A673 (cell line): ENCODE measurements around the gene ANKRD55. TPM values are rescaled to one million over a fixed set of nuclear protein-coding genes. Genes with fewer than 3 reads are reported as not detected.

Experiments used
- BruUV-seq: library from RNA; stranded (reverse); fragments of 400-500 nt; replicated peaks from 2 replicates; lab custom pipeline; 2021; lab: Mats Ljungman, UMichigan
- CTCF ChIA-PET: fragments of 300-600 bp; sonication (Branson Sonifier 250); formaldehyde crosslinking; loops from one replicate; lab custom pipeline; 2022; ENCODE audit warnings: antibody characterized with exemption; lab: Charles Lee
- POLR2A ChIA-PET: fragments of 300-600 bp; sonication (Branson Sonifier 250); formaldehyde crosslinking; loops from one replicate; lab custom pipeline; 2022; ENCODE audit warnings: antibody characterized with exemption; ENCODE audit not compliant: low non-redundant PET; lab: Charles Lee
- DNase-seq: peaks from one replicate; pipeline ENCODE4 v3.0.0-alpha.2; 2015; ENCODE audit warnings: low spot score
- H3K27ac ChIP-seq: fragments of 200-600 bp; sonication (generic); 2 replicates; pipeline ENCODE4 v1.5.1; 2016; ENCODE audit warnings: mixed run types, low read depth, mild to moderate bottlenecking, mixed read lengths, antibody characterized with exemption, low read length; ENCODE audit not compliant: poor library complexity, severe bottlenecking
- H3K27me3 ChIP-seq: fragments of 200-600 bp; sonication (generic); replicated peaks from 2 replicates; pipeline ENCODE4 v1.6.1; 2017; ENCODE audit warnings: mixed run types, low read depth, mild to moderate bottlenecking, mixed read lengths, antibody characterized with exemption, low read length; ENCODE audit not compliant: insufficient read depth, poor library complexity
- H3K36me3 ChIP-seq: fragments of 200-600 bp; sonication (generic); 2 replicates; pipeline ENCODE4 v1.6.1; 2016; ENCODE audit warnings: mixed run types, mild to moderate bottlenecking, mixed read lengths, antibody characterized with exemption, low read length; ENCODE audit not compliant: insufficient read depth, poor library complexity, severe bottlenecking
- H3K4me1 ChIP-seq: fragments of 200-600 bp; sonication (generic); 2 replicates; pipeline ENCODE4 v1.6.1; 2017; ENCODE audit warnings: mixed run types, mild to moderate bottlenecking, mixed read lengths, antibody characterized with exemption, low read length; ENCODE audit not compliant: insufficient read depth, poor library complexity, severe bottlenecking
- H3K4me3 ChIP-seq: fragments of 200-600 bp; sonication (generic); 2 replicates; pipeline ENCODE4 v1.5.1; 2016; ENCODE audit warnings: low read depth, mixed run types, mild to moderate bottlenecking, mixed read lengths, low read length; ENCODE audit not compliant: poor library complexity, severe bottlenecking
- H3K9me3 ChIP-seq: fragments of 200-600 bp; sonication (generic); 2 replicates; pipeline ENCODE4 v1.6.1; 2016; ENCODE audit warnings: mixed run types, low read depth, mild to moderate bottlenecking, mixed read lengths, antibody characterized with exemption, low read length; ENCODE audit not compliant: poor library complexity, severe bottlenecking
- CTCF ChIP-seq: fragments of 300-800, 200-600 bp; sonication (generic); conservative IDR thresholded peaks from 2 replicates; pipeline ENCODE4 v1.5.1; 2017; ENCODE audit warnings: low read depth, mild to moderate bottlenecking, antibody characterized with exemption, low read length, moderate library complexity, mixed read lengths
- EZH2 ChIP-seq: fragments of 200-600 bp; sonication (generic); IDR thresholded peaks from 2 replicates; pipeline ENCODE4 v1.6.1; 2017; ENCODE audit warnings: borderline replicate concordance, low read depth, mild to moderate bottlenecking, mixed read lengths, antibody characterized with exemption, low read length; ENCODE audit not compliant: poor library complexity, severe bottlenecking
- intact Hi-C: fragments of 100-400 bp; cut with micrococcal nuclease; formaldehyde crosslinking; loops from one replicate; pipeline ENCODE4 v1.10.0; 2022; ENCODE audit not compliant: unreplicated experiment
- total RNA-seq: library from RNA; stranded (reverse); gene quantifications from 2 replicates; pipeline ENCODE4 v1.2.3, GENCODE V29; 2021

Gene ANKRD55
- total RNA-seq, 1 experiment from 2014 or later, result not detected

- TF ChIP-seq CTCF, result no peak
- no peak for TF ChIP-seq EZH2
- Histone ChIP-seq H3K27ac (no peak overlapping the region), H3K9me3 (no peaks in the 10 kb centered on the region), H3K4me1 (no peaks in the 10 kb centered on the region), H3K4me3 (no peak overlapping the region), H3K27me3 (no peaks in the 10 kb centered on the region), H3K36me3 (no peaks in the 10 kb centered on the region)
- ChIA-PET POLR2A (no interaction called here), CTCF (no interaction called here)
- intact Hi-C loops, result no loop called here
- BruUV-seq, result no TSS peak
- no peak for DNase-seq
Observed at GRCh38 chr5:56146674-56147073, 86.5 kb downstream of the ANKRD55 start.

DNA sequence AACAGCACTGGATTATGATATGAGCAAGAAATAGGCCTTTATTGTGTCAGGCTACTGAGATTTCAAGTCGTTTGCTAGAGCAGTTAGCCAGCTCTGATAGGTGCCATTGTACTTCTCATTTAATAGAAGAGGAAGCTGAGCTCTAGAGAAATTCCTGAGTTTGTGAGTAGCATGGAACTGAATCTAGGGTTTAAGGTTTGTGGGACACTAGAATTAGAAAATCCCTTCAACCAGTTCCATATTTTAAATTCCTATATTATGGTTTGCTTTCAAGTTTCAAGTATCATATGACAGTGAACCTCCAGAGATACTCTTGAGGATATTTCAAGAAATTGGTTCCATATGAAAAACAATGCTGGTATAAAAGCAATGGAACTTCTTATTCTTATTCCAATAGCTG lies 87.6 kb downstream of the ANKRD55 start:
- no peaks in the 10 kb centered on the region for H3K4me1 ChIP-seq
- H3K27me3 ChIP-seq, result no peaks in the 10 kb centered on the region
- POLR2A ChIA-PET, result no interaction called here
- H3K4me3 ChIP-seq, result no peak overlapping the region
- H3K27ac ChIP-seq, result no peak overlapping the region
- DNase-seq, result no peak
- BruUV-seq, result no TSS peak
- H3K9me3 ChIP-seq, result no peaks in the 10 kb centered on the region
- no peaks in the 10 kb centered on the region for H3K36me3 ChIP-seq
- intact Hi-C loops, result no loop called here
- TF ChIP-seq EZH2 (no peak), CTCF (no peak)
- CTCF ChIA-PET, result no interaction called here

DNA sequence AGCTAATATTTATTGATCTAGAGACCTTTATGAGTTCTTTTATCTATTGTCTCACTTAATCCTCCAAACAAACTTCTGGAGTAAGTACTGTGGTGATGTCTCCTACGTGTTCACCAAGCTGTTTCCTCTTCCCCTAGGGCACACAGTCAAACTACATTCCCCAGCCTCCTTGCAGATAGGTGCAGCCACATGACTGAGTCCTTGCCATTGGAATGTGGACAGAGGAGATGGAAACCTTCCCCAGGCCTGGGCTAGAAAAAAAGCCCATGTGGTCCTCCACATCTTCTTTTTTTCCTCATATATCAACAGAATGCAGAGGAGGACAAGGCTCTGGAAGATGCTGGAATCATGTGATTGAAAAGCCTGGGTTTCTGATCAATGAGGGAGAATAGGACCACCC lies 88.0 kb downstream of the ANKRD55 start:
- BruUV-seq, result no TSS peak
- TF ChIP-seq EZH2 (no peak), CTCF (no peak)
- no peaks in the 10 kb centered on the region for H3K36me3 ChIP-seq
- ChIA-PET POLR2A (no interaction called here), CTCF (no interaction called here)
- H3K9me3 ChIP-seq, result no peaks in the 10 kb centered on the region
- H3K4me1 ChIP-seq, result no peaks in the 10 kb centered on the region
- H3K27ac ChIP-seq, result no peak overlapping the region
- intact Hi-C loops, result no loop called here
- DNase-seq, result no peak
- no peak overlapping the region for H3K4me3 ChIP-seq
- H3K27me3 ChIP-seq, result no peaks in the 10 kb centered on the region
